ENCODE data around the gene MESP1.

MESP1 gene

GRCh38 chr15:89740137-89740536, 10.9 kb downstream of the MESP1 start:
- H3K9me3 ChIP-seq (ENCODE audit: control insufficient read depth, insufficient read depth, low read length): no peaks in the 10 kb centered on the region
- H3K9ac ChIP-seq (ENCODE audit: low read depth, low read length): no peak overlapping the region
- H3K4me1 ChIP-seq (ENCODE audit: insufficient read depth, low read length): no peaks in the 10 kb centered on the region
- H3K36me3 ChIP-seq (ENCODE audit: insufficient read depth, low read length): no peaks in the 10 kb centered on the region

DNA sequence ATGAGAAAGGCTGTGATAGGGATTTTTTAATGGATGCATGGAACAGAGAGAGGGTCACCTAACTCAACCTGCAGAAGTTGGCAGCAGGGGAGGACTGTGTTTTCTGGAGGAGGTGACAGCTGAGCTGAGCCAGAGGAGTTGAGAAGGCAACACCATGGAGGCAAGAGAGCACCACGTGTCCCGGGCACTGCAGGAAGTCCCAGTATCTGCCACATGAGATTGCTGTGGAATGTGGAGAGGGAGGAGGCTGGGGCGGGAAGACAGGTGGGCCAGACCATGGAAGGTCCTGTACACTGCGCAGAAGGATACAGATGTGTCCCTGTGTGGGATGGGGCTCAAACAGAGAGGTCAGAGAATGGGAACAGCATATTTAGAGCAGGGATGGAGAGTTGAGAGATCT, 15.3 kb downstream of the MESP1 start:
- no peak overlapping the region for H3K9ac ChIP-seq (ENCODE audit: low read depth, low read length)
- no peaks in the 10 kb centered on the region for H3K9me3 ChIP-seq (ENCODE audit: control insufficient read depth, insufficient read depth, low read length)
- no peaks in the 10 kb centered on the region for H3K36me3 ChIP-seq (ENCODE audit: insufficient read depth, low read length)
- peaks cover 3% of the 10 kb centered on the region; the same call in 1 of the 2 replicates for H3K4me1 ChIP-seq (ENCODE audit: insufficient read depth, low read length)

DNA sequence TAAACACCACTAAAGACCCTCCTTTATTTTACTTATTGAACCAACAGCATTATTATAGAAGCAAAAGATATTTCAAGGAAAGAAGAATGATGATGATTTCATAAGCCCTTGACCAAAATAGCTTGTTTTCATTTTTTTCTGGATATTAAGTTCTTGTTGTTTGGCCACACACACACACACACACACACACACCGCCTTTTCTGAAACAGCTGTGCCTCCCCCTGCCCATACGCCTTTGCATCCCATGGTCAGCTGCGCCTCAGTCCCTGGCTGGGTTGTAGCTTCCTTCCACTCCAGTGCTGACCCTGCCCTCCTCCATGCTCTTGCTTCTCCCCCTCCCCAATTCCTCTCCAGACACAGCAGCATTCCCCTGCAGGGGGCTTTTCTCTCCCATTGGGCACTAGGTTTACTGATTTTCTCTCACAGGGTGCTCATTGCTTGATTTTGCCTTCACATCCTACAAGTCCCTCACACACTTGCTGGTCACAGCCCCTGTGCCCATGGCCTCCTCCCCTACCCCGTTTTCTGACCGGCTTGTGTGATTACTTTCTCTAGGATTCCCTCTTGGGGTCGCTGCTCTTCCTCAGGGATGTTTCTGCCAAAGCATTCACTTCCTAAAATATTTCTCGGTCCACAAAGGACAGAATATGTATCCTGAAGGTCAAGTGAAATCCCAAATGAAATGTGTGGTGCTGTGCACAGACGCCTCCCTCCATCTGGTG, 18.4 kb downstream of the MESP1 start:
- Histone ChIP-seq H3K4me1 (ENCODE audit: insufficient read depth, low read length) (peaks cover 3% of the 10 kb centered on the region; the same call in 1 of the 2 replicates), H3K9ac (ENCODE audit: low read depth, low read length) (no peak overlapping the region), H3K36me3 (ENCODE audit: insufficient read depth, low read length) (no peaks in the 10 kb centered on the region), H3K9me3 (ENCODE audit: control insufficient read depth, insufficient read depth, low read length) (no peaks in the 10 kb centered on the region)

GRCh38 chr15:89731275-89731674, 19.8 kb downstream of the MESP1 start:
- Histone ChIP-seq H3K9me3 (ENCODE audit: control insufficient read depth, insufficient read depth, low read length) (no peaks in the 10 kb centered on the region), H3K36me3 (ENCODE audit: insufficient read depth, low read length) (no peaks in the 10 kb centered on the region), H3K4me1 (ENCODE audit: insufficient read depth, low read length) (peaks cover 3% of the 10 kb centered on the region; the same call in 1 of the 2 replicates), H3K9ac (ENCODE audit: low read depth, low read length) (no peak overlapping the region)

GRCh38 chr15:89728254-89728653, 22.8 kb downstream of the MESP1 start:
- Histone ChIP-seq H3K9me3 (ENCODE audit: control insufficient read depth, insufficient read depth, low read length) (no peaks in the 10 kb centered on the region), H3K9ac (ENCODE audit: low read depth, low read length) (no peak overlapping the region), H3K36me3 (ENCODE audit: insufficient read depth, low read length) (no peaks in the 10 kb centered on the region), H3K4me1 (ENCODE audit: insufficient read depth, low read length) (peaks cover 3% of the 10 kb centered on the region; the same call in 1 of the 2 replicates)

- Histone ChIP-seq H3K36me3 (ENCODE audit: insufficient read depth, low read length) (no peaks in the 10 kb centered on the region), H3K4me1 (ENCODE audit: insufficient read depth, low read length) (no peaks in the 10 kb centered on the region), H3K9me3 (ENCODE audit: control insufficient read depth, insufficient read depth, low read length) (no peaks in the 10 kb centered on the region), H3K9ac (ENCODE audit: low read depth, low read length) (no peak overlapping the region)
Observed at GRCh38 chr15:89725064-89725463, 26.0 kb downstream of the MESP1 start.

- H3K36me3 ChIP-seq (ENCODE audit: insufficient read depth, low read length): no peaks in the 10 kb centered on the region
- H3K9me3 ChIP-seq (ENCODE audit: control insufficient read depth, insufficient read depth, low read length): no peaks in the 10 kb centered on the region
- no peaks in the 10 kb centered on the region for H3K4me1 ChIP-seq (ENCODE audit: insufficient read depth, low read length)
- no peak overlapping the region for H3K9ac ChIP-seq (ENCODE audit: low read depth, low read length)
Observed at GRCh38 chr15:89724621-89725020, 26.4 kb downstream of the MESP1 start.

- H3K36me3 ChIP-seq (ENCODE audit: insufficient read depth, low read length): no peaks in the 10 kb centered on the region
- no peaks in the 10 kb centered on the region for H3K4me1 ChIP-seq (ENCODE audit: insufficient read depth, low read length)
- H3K9ac ChIP-seq (ENCODE audit: low read depth, low read length): no peak overlapping the region
- H3K9me3 ChIP-seq (ENCODE audit: control insufficient read depth, insufficient read depth, low read length): no peaks in the 10 kb centered on the region
Observed at GRCh38 chr15:89723031-89723430, 28.0 kb downstream of the MESP1 start.

DNA sequence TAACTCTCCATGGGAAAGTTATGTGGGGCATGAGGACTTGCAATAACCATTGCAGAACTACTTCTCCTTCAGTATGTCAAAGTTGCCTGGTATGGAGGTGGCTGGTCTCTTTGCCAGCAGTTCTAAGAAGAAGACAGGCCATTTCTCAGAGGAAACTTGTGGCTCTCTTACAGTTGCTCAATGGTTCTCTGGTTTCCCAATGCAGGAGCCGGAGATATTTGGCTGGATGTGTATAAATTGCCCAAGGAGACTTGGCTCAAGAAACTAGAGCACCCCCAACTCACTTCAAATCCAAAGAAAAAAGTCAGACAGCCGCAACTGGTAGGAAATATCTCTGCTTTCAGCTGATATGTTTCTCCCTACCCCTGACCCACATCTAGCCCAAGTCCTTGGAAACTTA, 36.3 kb downstream of the MESP1 start:
- no peaks in the 10 kb centered on the region for H3K36me3 ChIP-seq (ENCODE audit: insufficient read depth, low read length)
- no peaks in the 10 kb centered on the region; the same call in 1 of the 2 replicates for H3K9me3 ChIP-seq (ENCODE audit: control insufficient read depth, insufficient read depth, low read length)
- H3K9ac ChIP-seq (ENCODE audit: low read depth, low read length): no peak overlapping the region
- H3K4me1 ChIP-seq (ENCODE audit: insufficient read depth, low read length): no peaks in the 10 kb centered on the region

DNA sequence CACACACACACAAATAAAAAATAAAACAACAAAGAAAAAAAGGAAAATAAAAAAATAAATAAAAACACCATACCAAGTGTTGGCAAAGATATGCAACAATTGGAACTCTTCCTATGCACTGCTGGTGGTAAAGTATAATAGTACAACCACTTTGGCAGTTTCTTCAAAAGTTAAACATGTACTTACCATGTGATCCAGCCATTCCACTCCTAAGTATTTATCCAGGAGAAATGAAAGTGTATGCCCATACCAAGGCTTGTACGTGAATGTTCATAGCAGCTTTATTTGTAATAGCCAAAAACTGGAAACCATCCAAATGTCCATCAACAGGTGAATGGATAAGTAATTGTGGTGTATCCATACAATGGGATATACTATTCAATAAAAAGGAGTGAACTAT, 43.5 kb downstream of the MESP1 start:
- Histone ChIP-seq H3K4me1 (ENCODE audit: insufficient read depth, low read length) (no peaks in the 10 kb centered on the region), H3K36me3 (ENCODE audit: insufficient read depth, low read length) (no peaks in the 10 kb centered on the region), H3K9ac (ENCODE audit: low read depth, low read length) (no peak overlapping the region), H3K9me3 (ENCODE audit: control insufficient read depth, insufficient read depth, low read length) (no peaks in the 10 kb centered on the region; the same call in 1 of the 2 replicates)

GRCh38 chr15:89704411-89704810, 46.6 kb downstream of the MESP1 start:
- Histone ChIP-seq H3K36me3 (ENCODE audit: insufficient read depth, low read length) (no peaks in the 10 kb centered on the region), H3K9me3 (ENCODE audit: control insufficient read depth, insufficient read depth, low read length) (no peaks in the 10 kb centered on the region), H3K4me1 (ENCODE audit: insufficient read depth, low read length) (no peaks in the 10 kb centered on the region), H3K9ac (ENCODE audit: low read depth, low read length) (no peak overlapping the region)
